HepG2 (cell line): ENCODE data around the gene AK3. TPM values are rescaled to one million over a fixed set of nuclear protein-coding genes. Genes with fewer than 3 reads are reported as not detected.

ENCODE experiments used
- ARID4A ChIP-seq: sonication (generic); formaldehyde crosslinking; IDR thresholded peaks from 2 replicates; pipeline ENCODE4 v1.5.0; 2020; ENCODE audit warnings: mild to moderate bottlenecking, missing genetic modification reagents, borderline replicate concordance
- CENPBD1 ChIP-seq: sonication (generic); formaldehyde crosslinking; IDR thresholded peaks from 2 replicates; pipeline ENCODE4 v1.8.0; 2022; ENCODE audit warnings: missing genetic modification reagents, low read depth, mild to moderate bottlenecking, borderline replicate concordance
- CREB1 ChIP-seq, 2 experiments: fragments of 450-650 bp in 1 of 2; IDR thresholded peaks; 2 replicates each; pipeline ENCODE4 v1.6.1; 2016 to 2017; ENCODE audit warnings: control low read depth in 1 of 2, mild to moderate bottlenecking in 1 of 2, missing compliant biosample characterization in 1 of 2, missing genetic modification characterization in 1 of 2
- DPF2 ChIP-seq: sonication (generic); formaldehyde crosslinking; IDR thresholded peaks from 2 replicates; pipeline ENCODE4 v1.4.0; 2020; ENCODE audit warnings: mild to moderate bottlenecking, low read depth, missing genetic modification reagents, borderline replicate concordance
- FOXM1 ChIP-seq: sonication (generic); formaldehyde crosslinking; IDR thresholded peaks from 2 replicates; pipeline ENCODE4 v1.5.0; 2020; ENCODE audit warnings: missing genetic modification reagents
- GABPB1 ChIP-seq: IDR thresholded peaks from 2 replicates; pipeline ENCODE4 v1.6.1; 2016; ENCODE audit warnings: mild to moderate bottlenecking, missing genetic modification reagents, moderate library complexity, missing compliant biosample characterization
- HIVEP1 ChIP-seq: sonication (generic); formaldehyde crosslinking; IDR thresholded peaks from 2 replicates; pipeline ENCODE4 v1.4.0; 2020; ENCODE audit warnings: mild to moderate bottlenecking, missing genetic modification reagents
- NCOA5 ChIP-seq: sonication (generic); formaldehyde crosslinking; IDR thresholded peaks from 2 replicates; pipeline ENCODE4 v1.4.0; 2020; ENCODE audit warnings: missing genetic modification reagents
- NFIC ChIP-seq: IDR thresholded peaks from 2 replicates; pipeline ENCODE4 v1.6.1; 2012; ENCODE audit warnings: mild to moderate bottlenecking, low read length, inconsistent platforms
- NR2F6 ChIP-seq, 2 experiments: IDR thresholded peaks; 2 replicates each; pipeline ENCODE4 v1.6.1; 2016; ENCODE audit warnings: antibody characterized with exemption in 1 of 2, mild to moderate bottlenecking in 1 of 2
- SMARCC2 ChIP-seq: fragments of 450-650 bp; IDR thresholded peaks from 2 replicates; pipeline ENCODE4 v1.6.1; 2017; ENCODE audit warnings: antibody characterized with exemption, mild to moderate bottlenecking
- ZNF292 ChIP-seq: sonication (generic); formaldehyde crosslinking; IDR thresholded peaks from 2 replicates; pipeline ENCODE4 v1.8.1; 2022; ENCODE audit warnings: mild to moderate bottlenecking, low read depth, missing genetic modification reagents, borderline replicate concordance
- ZNF800 ChIP-seq: sonication (generic); formaldehyde crosslinking; IDR thresholded peaks from 2 replicates; pipeline ENCODE4 v1.4.0; 2020; ENCODE audit warnings: missing genetic modification reagents
- ZSCAN20 ChIP-seq: sonication (generic); formaldehyde crosslinking; IDR thresholded peaks from 2 replicates; pipeline ENCODE4 v1.4.0; 2020; ENCODE audit warnings: missing genetic modification reagents, mild to moderate bottlenecking, borderline replicate concordance
- polyA plus RNA-seq, 8 experiments: library from polyadenylated mRNA; depleted of rRNA in 3 of 8; stranded (reverse) in 7 of 8; unstranded in 1 of 8; fragments of >200 nt; fragmentation: Illumina TruSeq in 4 of 8; extraction: Trizol in 4 of 8; gene quantifications; 2 replicates each; pipeline versions ENCODE4 v1.2.1 to v1.2.3, GENCODE V29; 2011 to 2016; ENCODE audit warnings: low read depth in 4 of 8, missing spikeins in 1 of 8, mixed read lengths in 1 of 8; ENCODE audit not compliant: insufficient read depth in 1 of 8
- total RNA-seq, 5 experiments: library from RNA; depleted of rRNA; stranded (reverse); fragments of >200 nt; fragmentation: Illumina TruSeq; extraction: Trizol; gene quantifications; 2 replicates each; pipeline ENCODE4 v1.2.3, GENCODE V29; 2016; ENCODE audit warnings: low read depth in 1 of 5
- TF ChIP-seq, protein P1 (sequence below): sonication (generic); formaldehyde crosslinking; IDR thresholded peaks from 2 replicates; pipeline ENCODE4 v1.5.0; 2020; ENCODE audit warnings: missing genetic modification reagents
- TF ChIP-seq, protein P2 (sequence below): sonication (generic); formaldehyde crosslinking; IDR thresholded peaks from 2 replicates; pipeline ENCODE4 v1.5.0; 2020; ENCODE audit warnings: mild to moderate bottlenecking, missing genetic modification reagents

Gene AK3
- total and polyA plus RNA-seq, 2 of the 13 experiments (the other 11 are each of a cell fraction or from before 2014, with no cell fraction given), result 76.8 to 109 TPM

DNA sequence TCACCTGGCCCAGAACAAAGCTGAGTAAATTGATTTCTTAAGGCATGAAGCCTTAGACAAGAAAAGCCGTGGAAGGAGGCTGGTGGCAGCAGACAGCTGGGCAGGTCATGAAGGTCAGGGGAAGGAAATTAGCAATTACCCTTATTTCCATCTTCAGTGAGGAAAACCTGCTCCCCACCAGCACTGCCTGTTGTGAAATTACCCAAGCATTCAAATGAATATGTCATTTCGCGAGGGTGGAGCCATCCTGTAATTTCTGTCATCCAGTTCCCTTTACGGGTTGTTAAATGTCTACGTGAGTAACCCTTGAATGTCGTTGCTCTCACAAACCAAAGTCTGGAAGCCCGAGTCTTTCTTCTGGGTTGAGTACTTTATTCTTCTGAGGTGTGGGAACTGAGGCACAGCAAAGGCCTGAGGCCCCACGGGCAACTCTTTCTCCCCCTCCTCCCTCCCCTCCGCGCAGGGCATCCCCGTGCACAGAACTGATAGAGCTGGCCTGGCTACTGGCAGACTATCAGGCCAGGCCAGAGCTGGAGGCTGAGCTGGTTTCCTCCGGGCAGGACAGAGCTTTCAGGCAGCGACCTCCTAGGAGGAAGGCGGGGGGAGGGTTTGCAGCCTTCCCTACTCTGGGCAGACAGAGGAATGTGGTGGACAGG, 22.0 kb upstream of the AK3 start (continued):
- TF ChIP-seq CREB1 (IDR thresholded peaks at IDR 0.05) (no peak), CREB1 (CRISPR knock-in tag; IDR thresholded peaks at IDR 0.05) (no peak), ZNF800 (CRISPR knock-in tag) (no peak), ZNF292 (CRISPR knock-in tag) (peak; percentile 7; the same call in 1 of the 2 replicates), NFIC (no peak), ZSCAN20 (no peak), FOXM1 (CRISPR knock-in tag) (no peak), CENPBD1 (CRISPR knock-in tag) (no peak), DPF2 (no peak), NCOA5 (no peak), HIVEP1 (CRISPR knock-in tag) (peak; percentile 41; the same call in 1 of the 2 replicates), GABPB1 (CRISPR knock-in tag) (no peak), ARID4A (CRISPR knock-in tag) (0 out of 2 replicates have a peak, but pooled peaks have one; percentile 14), SMARCC2 (no peak), NR2F6 (IDR thresholded peaks at IDR 0.05) (peak; percentile 59), NR2F6 (CRISPR knock-in tag; IDR thresholded peaks at IDR 0.05) (no peak)
- TF ChIP-seq, protein P1, sequence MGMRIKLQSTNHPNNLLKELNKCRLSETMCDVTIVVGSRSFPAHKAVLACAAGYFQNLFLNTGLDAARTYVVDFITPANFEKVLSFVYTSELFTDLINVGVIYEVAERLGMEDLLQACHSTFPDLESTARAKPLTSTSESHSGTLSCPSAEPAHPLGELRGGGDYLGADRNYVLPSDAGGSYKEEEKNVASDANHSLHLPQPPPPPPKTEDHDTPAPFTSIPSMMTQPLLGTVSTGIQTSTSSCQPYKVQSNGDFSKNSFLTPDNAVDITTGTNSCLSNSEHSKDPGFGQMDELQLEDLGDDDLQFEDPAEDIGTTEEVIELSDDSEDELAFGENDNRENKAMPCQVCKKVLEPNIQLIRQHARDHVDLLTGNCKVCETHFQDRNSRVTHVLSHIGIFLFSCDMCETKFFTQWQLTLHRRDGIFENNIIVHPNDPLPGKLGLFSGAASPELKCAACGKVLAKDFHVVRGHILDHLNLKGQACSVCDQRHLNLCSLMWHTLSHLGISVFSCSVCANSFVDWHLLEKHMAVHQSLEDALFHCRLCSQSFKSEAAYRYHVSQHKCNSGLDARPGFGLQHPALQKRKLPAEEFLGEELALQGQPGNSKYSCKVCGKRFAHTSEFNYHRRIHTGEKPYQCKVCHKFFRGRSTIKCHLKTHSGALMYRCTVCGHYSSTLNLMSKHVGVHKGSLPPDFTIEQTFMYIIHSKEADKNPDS (CRISPR knock-in tag), result no peak
- TF ChIP-seq, protein P2, sequence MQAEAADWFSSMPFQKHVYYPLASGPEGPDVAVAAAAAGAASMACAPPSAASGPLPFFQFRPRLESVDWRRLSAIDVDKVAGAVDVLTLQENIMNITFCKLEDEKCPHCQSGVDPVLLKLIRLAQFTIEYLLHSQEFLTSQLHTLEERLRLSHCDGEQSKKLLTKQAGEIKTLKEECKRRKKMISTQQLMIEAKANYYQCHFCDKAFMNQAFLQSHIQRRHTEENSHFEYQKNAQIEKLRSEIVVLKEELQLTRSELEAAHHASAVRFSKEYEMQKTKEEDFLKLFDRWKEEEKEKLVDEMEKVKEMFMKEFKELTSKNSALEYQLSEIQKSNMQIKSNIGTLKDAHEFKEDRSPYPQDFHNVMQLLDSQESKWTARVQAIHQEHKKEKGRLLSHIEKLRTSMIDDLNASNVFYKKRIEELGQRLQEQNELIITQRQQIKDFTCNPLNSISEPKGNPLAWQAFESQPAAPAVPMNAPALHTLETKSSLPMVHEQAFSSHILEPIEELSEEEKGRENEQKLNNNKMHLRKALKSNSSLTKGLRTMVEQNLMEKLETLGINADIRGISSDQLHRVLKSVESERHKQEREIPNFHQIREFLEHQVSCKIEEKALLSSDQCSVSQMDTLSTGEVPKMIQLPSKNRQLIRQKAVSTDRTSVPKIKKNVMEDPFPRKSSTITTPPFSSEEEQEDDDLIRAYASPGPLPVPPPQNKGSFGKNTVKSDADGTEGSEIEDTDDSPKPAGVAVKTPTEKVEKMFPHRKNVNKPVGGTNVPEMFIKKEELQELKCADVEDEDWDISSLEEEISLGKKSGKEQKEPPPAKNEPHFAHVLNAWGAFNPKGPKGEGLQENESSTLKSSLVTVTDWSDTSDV, result no peak
